Cardiac muscle cell (in vitro differentiated cells and primary cell): ENCODE data around the gene CUL9. TPM values are rescaled to one million over a fixed set of nuclear protein-coding genes. Genes with fewer than 3 reads are reported as not detected.

Source experiments
- DNase-seq, 2 donors: peaks; one replicate each; pipeline versions ENCODE4 v3.0.0 to v3.0.0-alpha.2; 2010 to 2017; ENCODE audit warnings: low read depth in 1 of 2, low spot score in 1 of 2
- H3K27ac ChIP-seq: fragments of 200-600 bp; sonication (generic); 2 replicates; pipeline ENCODE4 v1.5.1; 2016
- H3K27me3 ChIP-seq: fragments of 200-600 bp; sonication (generic); 2 replicates; pipeline ENCODE4 v1.6.0; 2016; ENCODE audit warnings: control low read depth
- H3K36me3 ChIP-seq: fragments of 200-600 bp; sonication (generic); 2 replicates; pipeline ENCODE4 v1.5.1; 2016; ENCODE audit warnings: control low read depth
- H3K4me1 ChIP-seq: fragments of 200-600 bp; sonication (generic); 2 replicates; pipeline ENCODE4 v1.8.1; 2017; ENCODE audit warnings: low read depth, mild to moderate bottlenecking, mixed run types
- H3K4me3 ChIP-seq: fragments of 200-600 bp; sonication (generic); 2 replicates; pipeline ENCODE4 v1.5.1; 2016; ENCODE audit warnings: mild to moderate bottlenecking
- H3K9me3 ChIP-seq: fragments of 200-600 bp; sonication (generic); 2 replicates; pipeline ENCODE4 v1.5.1; 2017; ENCODE audit warnings: low read depth, mild to moderate bottlenecking, control low read depth
- polyA plus RNA-seq: library from polyadenylated mRNA; unstranded; fragments of >200 nt; fragmentation: Nextera tagmentation; extraction: Ambion mirVana; gene quantifications from 2 replicates; pipeline ENCODE4 v1.2.1, GENCODE V29; 2016
- total RNA-seq: library from RNA; depleted of rRNA; stranded (reverse); fragments of >200 nt; gene quantifications from 2 replicates; pipeline ENCODE4 v1.2.3, GENCODE V29; 2016
- TF ChIP-seq, protein P1 (sequence below): IDR thresholded peaks from 2 replicates; pipeline ENCODE4 v1.5.1; 2012; ENCODE audit warnings: low read depth, mild to moderate bottlenecking, low read length

CUL9 gene
- total and polyA plus RNA-seq, 2 experiments from 2014 or later, result 29.0 to 76.0 TPM

DNA sequence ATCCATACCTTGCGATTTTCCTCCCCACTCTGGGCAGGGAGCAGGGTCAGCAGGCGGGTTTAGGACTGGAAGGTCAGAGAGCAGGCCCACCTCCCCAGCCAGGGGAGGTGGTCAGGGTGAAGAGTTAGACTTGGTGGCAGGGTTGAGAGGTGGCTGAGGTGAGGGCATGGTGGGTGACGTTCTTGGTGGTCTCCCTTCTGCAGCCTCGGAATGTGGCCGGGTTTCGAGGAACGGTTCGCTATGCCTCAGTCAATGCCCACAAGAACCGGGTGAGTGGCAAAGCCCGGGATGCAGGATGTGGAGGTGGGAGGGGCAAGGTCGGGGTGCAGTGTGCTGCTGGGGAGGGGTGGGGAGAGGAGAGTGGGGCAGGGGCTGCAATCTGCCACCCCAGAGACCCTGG is 72.8 kb downstream of the CUL9 start:
- no peaks in the 10 kb centered on the region for H3K36me3 ChIP-seq
- TF ChIP-seq, protein P1, sequence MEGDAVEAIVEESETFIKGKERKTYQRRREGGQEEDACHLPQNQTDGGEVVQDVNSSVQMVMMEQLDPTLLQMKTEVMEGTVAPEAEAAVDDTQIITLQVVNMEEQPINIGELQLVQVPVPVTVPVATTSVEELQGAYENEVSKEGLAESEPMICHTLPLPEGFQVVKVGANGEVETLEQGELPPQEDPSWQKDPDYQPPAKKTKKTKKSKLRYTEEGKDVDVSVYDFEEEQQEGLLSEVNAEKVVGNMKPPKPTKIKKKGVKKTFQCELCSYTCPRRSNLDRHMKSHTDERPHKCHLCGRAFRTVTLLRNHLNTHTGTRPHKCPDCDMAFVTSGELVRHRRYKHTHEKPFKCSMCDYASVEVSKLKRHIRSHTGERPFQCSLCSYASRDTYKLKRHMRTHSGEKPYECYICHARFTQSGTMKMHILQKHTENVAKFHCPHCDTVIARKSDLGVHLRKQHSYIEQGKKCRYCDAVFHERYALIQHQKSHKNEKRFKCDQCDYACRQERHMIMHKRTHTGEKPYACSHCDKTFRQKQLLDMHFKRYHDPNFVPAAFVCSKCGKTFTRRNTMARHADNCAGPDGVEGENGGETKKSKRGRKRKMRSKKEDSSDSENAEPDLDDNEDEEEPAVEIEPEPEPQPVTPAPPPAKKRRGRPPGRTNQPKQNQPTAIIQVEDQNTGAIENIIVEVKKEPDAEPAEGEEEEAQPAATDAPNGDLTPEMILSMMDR, result no peak
- H3K4me1 ChIP-seq, result peaks cover 13% of the 10 kb centered on the region
- H3K9me3 ChIP-seq, result no peaks in the 10 kb centered on the region
- no peaks in the 10 kb centered on the region for H3K27me3 ChIP-seq
- no peak overlapping the region for H3K4me3 ChIP-seq
- DNase-seq, result no peak
- H3K27ac ChIP-seq, result no peak overlapping the region

DNA sequence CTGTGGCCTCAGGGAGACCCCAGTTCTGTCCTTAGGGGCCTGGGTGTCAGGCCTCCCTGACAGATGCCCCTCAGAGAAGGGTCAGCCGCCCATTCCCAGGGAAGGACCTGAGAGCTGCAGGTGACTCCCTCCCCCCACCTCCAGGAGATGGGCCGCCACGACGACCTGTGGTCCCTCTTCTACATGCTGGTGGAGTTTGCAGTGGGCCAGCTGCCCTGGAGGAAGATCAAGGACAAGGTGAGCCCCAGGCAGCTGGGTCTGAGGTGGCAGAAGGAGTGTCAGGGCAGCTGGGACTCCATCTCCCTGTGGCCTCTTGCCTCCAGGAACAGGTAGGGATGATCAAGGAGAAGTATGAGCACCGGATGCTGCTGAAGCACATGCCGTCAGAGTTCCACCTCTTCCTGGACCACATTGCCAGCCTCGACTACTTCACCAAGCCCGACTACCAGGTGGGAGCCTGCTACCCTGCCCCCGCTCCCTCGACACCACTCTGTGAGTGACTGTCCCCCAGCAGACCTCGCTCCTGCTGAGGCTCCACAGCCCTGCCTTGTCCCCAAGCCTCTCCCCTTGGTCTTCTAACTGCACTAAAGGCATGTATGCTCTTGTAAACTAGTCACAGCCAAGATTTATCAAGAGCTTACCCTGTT is 73.5 kb downstream of the CUL9 start:
- H3K27me3 ChIP-seq, result no peaks in the 10 kb centered on the region
- peaks cover 20% of the 10 kb centered on the region for H3K4me1 ChIP-seq
- no peak overlapping the region for H3K27ac ChIP-seq
- H3K36me3 ChIP-seq, result no peaks in the 10 kb centered on the region
- no peak overlapping the region for H3K4me3 ChIP-seq
- TF ChIP-seq, protein P1, result no peak
- DNase-seq, result no peak
- no peaks in the 10 kb centered on the region for H3K9me3 ChIP-seq

DNA sequence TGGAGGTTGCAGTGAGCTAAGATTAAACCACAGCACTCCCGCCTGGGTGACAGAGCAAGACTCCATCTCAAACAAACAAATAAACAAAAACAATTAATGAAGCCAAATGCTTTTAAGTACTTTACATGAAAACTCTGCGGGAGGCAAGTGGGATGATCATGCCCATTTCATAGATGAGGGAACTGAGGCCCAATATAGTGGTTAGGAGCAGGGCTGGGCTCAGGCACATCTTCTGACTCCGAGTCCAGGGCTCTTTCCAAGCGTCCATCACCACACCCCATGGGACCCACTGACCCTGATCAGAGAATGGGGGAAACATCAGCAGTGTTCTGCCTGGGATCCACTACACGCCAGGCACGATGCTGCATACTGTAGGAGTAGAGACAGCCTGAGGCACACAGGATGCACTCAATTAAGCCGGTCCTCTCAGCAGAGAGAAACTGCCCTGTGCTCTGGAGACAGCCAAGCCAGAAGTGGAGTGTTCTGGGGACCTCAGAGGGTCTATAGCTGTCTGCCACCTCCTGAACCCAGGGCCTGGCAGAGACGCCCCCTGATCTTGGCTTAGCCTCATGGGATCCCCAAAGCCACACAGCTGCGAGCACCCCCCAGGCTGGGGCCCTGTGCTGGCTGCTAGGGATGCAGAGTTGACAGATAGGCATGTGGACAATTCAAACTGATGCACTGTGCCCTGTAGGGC is 74.8 kb downstream of the CUL9 start:
- TF ChIP-seq, protein P1, result no peak
- H3K27ac ChIP-seq, result no peak overlapping the region

DNA sequence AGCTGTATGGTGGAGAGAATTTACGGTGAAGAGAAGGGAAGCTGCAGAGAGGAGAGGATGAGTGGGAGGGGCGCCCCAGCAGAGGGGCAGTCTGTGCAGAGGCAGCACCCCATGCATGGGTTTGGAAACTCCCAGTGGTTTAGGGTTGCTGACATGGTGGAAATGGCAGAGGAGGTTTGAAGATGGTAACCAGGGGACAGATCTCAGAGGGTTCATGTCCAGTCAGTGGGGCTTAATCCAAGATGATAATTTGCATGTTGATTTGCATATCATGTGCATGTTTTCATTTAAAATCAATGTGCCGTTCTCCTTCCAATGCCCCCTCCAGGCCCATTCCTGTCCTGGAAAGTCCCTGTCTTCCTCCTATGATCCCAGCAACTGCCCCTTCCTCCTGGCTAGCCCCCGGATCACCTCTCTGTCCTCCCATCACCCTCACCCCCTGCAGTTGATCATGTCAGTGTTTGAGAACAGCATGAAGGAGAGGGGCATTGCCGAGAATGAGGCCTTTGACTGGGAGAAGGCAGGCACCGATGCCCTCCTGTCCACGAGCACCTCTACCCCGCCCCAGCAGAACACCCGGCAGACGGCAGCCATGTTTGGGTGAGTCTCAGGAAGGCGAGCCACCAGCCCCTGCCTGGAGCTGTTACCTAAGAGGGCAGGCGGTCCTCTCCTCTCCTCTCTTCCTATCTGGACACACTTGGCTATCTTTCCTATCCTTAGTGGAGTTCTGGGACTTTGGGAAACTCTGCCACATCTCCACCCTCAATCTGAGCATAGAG is 75.6 kb downstream of the CUL9 start:
- no peaks in the 10 kb centered on the region for H3K9me3 ChIP-seq
- H3K4me3 ChIP-seq, result no peak overlapping the region
- DNase-seq, result no peak
- H3K4me1 ChIP-seq, result peaks cover 24% of the 10 kb centered on the region
- H3K27me3 ChIP-seq, result no peaks in the 10 kb centered on the region
- no peak overlapping the region for H3K27ac ChIP-seq
- H3K36me3 ChIP-seq, result no peaks in the 10 kb centered on the region
- TF ChIP-seq, protein P1, result no peak

More for the DNA sequence above, 74.8 kb downstream of the CUL9 start:
- Histone ChIP-seq H3K27me3 (no peaks in the 10 kb centered on the region), H3K4me3 (no peak overlapping the region), H3K36me3 (no peaks in the 10 kb centered on the region), H3K9me3 (no peaks in the 10 kb centered on the region), H3K4me1 (peaks cover 24% of the 10 kb centered on the region)
- no peak for DNase-seq

DNA sequence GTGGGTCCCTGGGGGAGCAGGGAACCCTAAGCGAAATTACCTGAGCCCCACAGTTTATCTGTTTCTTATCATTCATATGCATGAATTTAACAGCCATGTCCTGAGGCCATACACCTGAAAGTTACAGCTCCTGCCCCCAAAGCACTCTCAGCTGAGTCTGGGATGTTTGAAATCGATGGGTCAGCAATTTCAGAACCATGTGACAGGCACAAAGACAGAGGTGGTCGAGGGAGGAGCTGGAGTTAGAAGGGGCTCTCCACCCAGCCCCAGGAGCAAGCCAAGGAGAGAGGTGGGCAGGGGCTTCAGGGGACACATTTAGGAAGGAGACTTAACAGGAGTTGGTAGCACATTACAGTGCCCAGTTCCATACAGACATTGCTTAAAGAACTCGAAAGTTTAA is 76.2 kb downstream of the CUL9 start:
- H3K4me1 ChIP-seq, result peaks cover 24% of the 10 kb centered on the region
- H3K9me3 ChIP-seq, result no peaks in the 10 kb centered on the region
- no peak overlapping the region for H3K27ac ChIP-seq
- no peak for DNase-seq
- H3K4me3 ChIP-seq, result no peak overlapping the region
- H3K36me3 ChIP-seq, result no peaks in the 10 kb centered on the region
- TF ChIP-seq, protein P1, result no peak
- H3K27me3 ChIP-seq, result no peaks in the 10 kb centered on the region
